ENCODE data around the gene LIMCH1. TPM values are rescaled to one million over a fixed set of nuclear protein-coding genes. Genes with fewer than 3 reads are reported as not detected.
"Not testable (repeated sequence)": the region's sequence is repeated elsewhere in the genome, so short reads cannot be mapped to it uniquely, and the experiment has no call there.

LIMCH1 gene
- total RNA-seq, 1 donor from 2014 or later: not detected

- no peaks in the 10 kb centered on the region for H3K36me3 Mint-ChIP-seq (ENCODE audit: low read depth)
These were observed 94.6 kb downstream of the LIMCH1 start for GRCh38 chr4:41632481-41633073.

GRCh38 chr4:41633321-41633720 is 95.4 kb downstream of the LIMCH1 start:
- Mint-ChIP-seq H3K27me3 (ENCODE audit: low read depth) (no peaks in the 10 kb centered on the region), H3K4me1 (ENCODE audit: low read depth) (no peaks in the 10 kb centered on the region), H3K9me3 (no peaks in the 10 kb centered on the region), H3K4me3 (ENCODE audit: low read depth) (no peak overlapping the region), H3K27ac (no peak overlapping the region), H3K36me3 (ENCODE audit: low read depth) (no peaks in the 10 kb centered on the region)
- intact Hi-C loops (cut with micrococcal nuclease): no loop called here
- DNase-seq (ENCODE audit: low spot score): no peak

More at GRCh38 chr4:41632481-41633073, 94.6 kb downstream of the LIMCH1 start:
- no peak for DNase-seq (ENCODE audit: low spot score)
- Mint-ChIP-seq H3K9me3 (no peaks in the 10 kb centered on the region), H3K27ac (no peak overlapping the region), H3K27me3 (ENCODE audit: low read depth) (no peaks in the 10 kb centered on the region), H3K4me3 (ENCODE audit: low read depth) (no peak overlapping the region), H3K4me1 (ENCODE audit: low read depth) (no peaks in the 10 kb centered on the region)
- intact Hi-C loops (cut with micrococcal nuclease): no loop called here

DNA sequence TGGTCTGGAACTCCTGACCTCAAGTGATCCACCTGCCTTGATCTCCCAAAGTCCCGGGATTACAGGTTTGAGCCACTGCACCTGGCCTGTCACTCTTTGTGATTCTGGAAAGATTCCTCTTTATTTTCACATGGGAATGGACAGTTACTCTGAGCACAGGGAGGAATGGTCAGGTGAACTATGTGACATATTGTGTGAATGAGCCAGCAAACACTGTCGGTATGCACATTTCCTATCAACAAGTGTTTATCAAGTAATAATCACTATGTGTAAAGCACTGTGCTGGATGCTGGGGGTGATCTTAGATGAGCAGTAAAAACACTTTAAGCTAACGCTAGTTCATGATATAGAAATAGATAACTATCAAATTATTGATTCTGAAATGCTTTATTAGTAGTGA is 97.5 kb downstream of the LIMCH1 start:
- H3K27me3 Mint-ChIP-seq (ENCODE audit: low read depth): no peaks in the 10 kb centered on the region
- no peaks in the 10 kb centered on the region for H3K36me3 Mint-ChIP-seq (ENCODE audit: low read depth)
- no peak for DNase-seq (ENCODE audit: low spot score)
- H3K27ac Mint-ChIP-seq: no peak overlapping the region
- no peak overlapping the region for H3K4me3 Mint-ChIP-seq (ENCODE audit: low read depth)
- H3K4me1 Mint-ChIP-seq (ENCODE audit: low read depth): no peaks in the 10 kb centered on the region
- no peaks in the 10 kb centered on the region for H3K9me3 Mint-ChIP-seq
- intact Hi-C loops (cut with micrococcal nuclease): no loop called here

GRCh38 chr4:41638203-41638602 is 100.2 kb downstream of the LIMCH1 start:
- Mint-ChIP-seq H3K36me3 (ENCODE audit: low read depth) (no peaks in the 10 kb centered on the region), H3K4me3 (ENCODE audit: low read depth) (no peak overlapping the region), H3K9me3 (no peaks in the 10 kb centered on the region), H3K4me1 (ENCODE audit: low read depth) (no peaks in the 10 kb centered on the region), H3K27me3 (ENCODE audit: low read depth) (peaks cover 5% of the 10 kb centered on the region), H3K27ac (no peak overlapping the region)
- intact Hi-C loops (cut with micrococcal nuclease): no loop called here
- DNase-seq (ENCODE audit: low spot score): no peak

DNA sequence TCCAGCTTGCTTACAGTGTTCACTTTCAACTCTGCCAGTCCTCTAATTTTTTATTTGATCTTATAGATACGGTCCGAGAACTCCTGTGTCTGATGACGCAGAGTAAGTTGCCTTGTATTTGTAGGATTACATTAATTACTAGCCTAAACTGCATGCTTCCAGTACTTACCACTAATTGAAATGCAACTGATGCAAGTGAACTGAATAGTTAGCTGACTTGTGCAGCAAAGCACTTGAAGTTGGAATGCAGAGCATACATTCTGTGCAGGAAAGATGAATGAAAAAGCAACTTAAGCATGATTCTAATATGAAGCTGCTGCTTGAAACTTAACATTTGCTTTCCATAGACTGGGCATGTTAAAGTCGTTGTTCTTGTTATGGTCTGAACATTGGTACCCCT is 100.9 kb downstream of the LIMCH1 start:
- H3K36me3 Mint-ChIP-seq (ENCODE audit: low read depth): no peaks in the 10 kb centered on the region
- no peaks in the 10 kb centered on the region for H3K4me1 Mint-ChIP-seq (ENCODE audit: low read depth)
- no peaks in the 10 kb centered on the region for H3K9me3 Mint-ChIP-seq
- no peak for DNase-seq (ENCODE audit: low spot score)
- no peak overlapping the region for H3K27ac Mint-ChIP-seq
- peaks cover 6% of the 10 kb centered on the region for H3K27me3 Mint-ChIP-seq (ENCODE audit: low read depth)
- intact Hi-C loops (cut with micrococcal nuclease): no loop called here
- H3K4me3 Mint-ChIP-seq (ENCODE audit: low read depth): no peak overlapping the region

GRCh38 chr4:41639291-41639690 is 101.3 kb downstream of the LIMCH1 start:
- DNase-seq (ENCODE audit: low spot score): no peak
- no peaks in the 10 kb centered on the region for H3K4me1 Mint-ChIP-seq (ENCODE audit: low read depth)
- no peak overlapping the region for H3K4me3 Mint-ChIP-seq (ENCODE audit: low read depth)
- no peak overlapping the region for H3K27ac Mint-ChIP-seq
- peaks cover 8% of the 10 kb centered on the region for H3K27me3 Mint-ChIP-seq (ENCODE audit: low read depth)
- intact Hi-C loops (cut with micrococcal nuclease): no loop called here
- H3K9me3 Mint-ChIP-seq: no peaks in the 10 kb centered on the region
- no peaks in the 10 kb centered on the region for H3K36me3 Mint-ChIP-seq (ENCODE audit: low read depth)

GRCh38 chr4:41640906-41641305 is 102.9 kb downstream of the LIMCH1 start:
- Mint-ChIP-seq H3K4me3 (ENCODE audit: low read depth) (no peak overlapping the region), H3K27ac (no peak overlapping the region), H3K9me3 (no peaks in the 10 kb centered on the region), H3K4me1 (ENCODE audit: low read depth) (no peaks in the 10 kb centered on the region), H3K36me3 (ENCODE audit: low read depth) (no peaks in the 10 kb centered on the region), H3K27me3 (ENCODE audit: low read depth) (peaks cover 20% of the 10 kb centered on the region)
- DNase-seq (ENCODE audit: low spot score): no peak
- intact Hi-C loops (cut with micrococcal nuclease): no loop called here

- intact Hi-C loops (cut with micrococcal nuclease); DNase-seq (ENCODE audit: low spot score); H3K36me3 Mint-ChIP-seq (ENCODE audit: low read depth); H3K9me3 Mint-ChIP-seq; H3K4me3 Mint-ChIP-seq (ENCODE audit: low read depth); H3K4me1 Mint-ChIP-seq (ENCODE audit: low read depth); H3K27ac Mint-ChIP-seq: not testable (repeated sequence)
- peaks cover 24% of the 10 kb centered on the region for H3K27me3 Mint-ChIP-seq (ENCODE audit: low read depth)
These were observed 104.8 kb downstream of the LIMCH1 start for GRCh38 chr4:41642746-41643145.

GRCh38 chr4:41643331-41643730 is 105.4 kb downstream of the LIMCH1 start:
- Mint-ChIP-seq H3K4me3 (ENCODE audit: low read depth) (no peak overlapping the region), H3K4me1 (ENCODE audit: low read depth) (no peaks in the 10 kb centered on the region), H3K36me3 (ENCODE audit: low read depth) (no peaks in the 10 kb centered on the region), H3K9me3 (no peaks in the 10 kb centered on the region), H3K27me3 (ENCODE audit: low read depth) (peaks cover 24% of the 10 kb centered on the region), H3K27ac (no peak overlapping the region)
- intact Hi-C loops (cut with micrococcal nuclease): no loop called here
- no peak for DNase-seq (ENCODE audit: low spot score)

DNA sequence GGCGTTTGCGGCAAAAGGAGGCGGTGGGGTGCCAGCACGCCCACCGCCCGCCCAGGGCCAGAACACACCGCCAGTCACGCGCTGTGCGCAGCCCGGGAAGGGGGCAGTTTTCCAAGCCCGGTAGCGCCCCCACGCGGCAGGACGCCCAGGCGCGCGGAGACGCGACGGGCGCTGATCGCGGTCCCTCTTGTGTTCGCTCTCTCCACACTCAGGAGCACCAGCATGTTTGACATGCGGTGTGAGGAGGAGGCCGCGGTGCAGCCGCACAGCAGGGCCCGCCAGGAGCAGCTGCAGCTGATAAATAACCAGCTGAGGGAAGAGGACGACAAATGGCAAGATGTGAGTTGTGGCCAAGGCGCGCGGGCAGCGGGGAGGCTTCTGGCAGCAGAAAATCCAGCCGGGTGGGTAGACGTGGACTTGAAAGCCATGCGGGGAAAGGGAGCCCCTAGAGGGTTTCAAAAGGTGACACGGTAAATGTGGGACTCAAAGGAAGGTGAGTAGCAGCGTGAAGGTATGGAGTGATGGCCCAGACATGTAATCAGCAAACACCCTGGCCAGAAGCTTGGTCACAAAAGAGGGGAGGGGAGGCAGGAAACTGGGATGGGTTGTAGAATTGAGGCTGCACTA is 106.4 kb downstream of the LIMCH1 start:
- Mint-ChIP-seq H3K36me3 (ENCODE audit: low read depth) (no peaks in the 10 kb centered on the region), H3K4me1 (ENCODE audit: low read depth) (no peaks in the 10 kb centered on the region), H3K9me3 (no peaks in the 10 kb centered on the region), H3K27me3 (ENCODE audit: low read depth) (peaks cover 24% of the 10 kb centered on the region), H3K4me3 (ENCODE audit: low read depth) (no peak overlapping the region), H3K27ac (no peak overlapping the region)
- intact Hi-C loops (cut with micrococcal nuclease): loop anchor here (1.0 kb wide), 1 partner anchor 363 kb away; no protein-coding TSS in a partner anchor
- DNase-seq (ENCODE audit: low spot score): no peak

- intact Hi-C loops (cut with micrococcal nuclease): loop anchor here (1.0 kb wide), 1 partner anchor 364 kb away; no protein-coding TSS in a partner anchor
- Mint-ChIP-seq H3K36me3 (ENCODE audit: low read depth) (no peaks in the 10 kb centered on the region), H3K27me3 (ENCODE audit: low read depth) (peaks cover 24% of the 10 kb centered on the region), H3K9me3 (no peaks in the 10 kb centered on the region), H3K4me3 (ENCODE audit: low read depth) (no peak overlapping the region), H3K4me1 (ENCODE audit: low read depth) (no peaks in the 10 kb centered on the region), H3K27ac (no peak overlapping the region)
- DNase-seq (ENCODE audit: low spot score): no peak
These were observed 106.9 kb downstream of the LIMCH1 start for GRCh38 chr4:41644915-41645295.

DNA sequence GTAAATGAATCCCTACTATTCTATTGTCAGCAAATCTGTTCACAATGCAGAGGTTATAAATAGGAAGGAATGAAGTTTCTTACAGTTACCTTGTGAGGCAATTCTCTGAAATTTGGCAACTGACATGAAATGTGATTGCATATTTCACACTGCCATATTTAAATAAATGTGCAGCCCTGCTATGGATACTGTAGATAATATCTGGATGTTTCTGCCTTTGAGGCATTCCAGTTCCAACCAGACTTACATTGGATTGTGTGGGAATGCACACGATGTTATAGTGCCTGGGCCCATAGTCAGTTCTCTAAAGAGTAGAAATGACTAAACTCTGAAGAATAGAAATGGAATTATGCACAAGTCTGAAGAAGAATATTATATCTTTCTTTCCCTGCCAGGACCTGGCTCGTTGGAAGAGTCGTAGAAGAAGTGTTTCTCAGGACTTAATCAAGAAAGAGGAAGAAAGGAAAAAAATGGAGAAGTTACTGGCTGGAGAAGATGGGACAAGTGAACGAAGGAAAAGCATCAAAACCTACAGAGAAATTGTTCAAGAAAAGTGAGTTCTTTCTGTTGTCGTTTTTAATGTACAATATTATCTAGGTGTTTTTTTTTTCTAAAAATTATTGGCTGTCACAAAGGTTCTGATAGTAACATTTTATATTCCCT is 107.9 kb downstream of the LIMCH1 start:
- H3K9me3 Mint-ChIP-seq: no peaks in the 10 kb centered on the region
- no peaks in the 10 kb centered on the region for H3K4me1 Mint-ChIP-seq (ENCODE audit: low read depth)
- H3K36me3 Mint-ChIP-seq (ENCODE audit: low read depth): no peaks in the 10 kb centered on the region
- no peak overlapping the region for H3K4me3 Mint-ChIP-seq (ENCODE audit: low read depth)
- H3K27me3 Mint-ChIP-seq (ENCODE audit: low read depth): peaks cover 24% of the 10 kb centered on the region
- intact Hi-C loops (cut with micrococcal nuclease): no loop called here
- DNase-seq (ENCODE audit: low spot score): no peak
- H3K27ac Mint-ChIP-seq: no peak overlapping the region

GRCh38 chr4:41646862-41647261 is 108.9 kb downstream of the LIMCH1 start:
- no peak for DNase-seq (ENCODE audit: low spot score)
- Mint-ChIP-seq H3K4me3 (ENCODE audit: low read depth) (no peak overlapping the region), H3K4me1 (ENCODE audit: low read depth) (no peaks in the 10 kb centered on the region), H3K36me3 (ENCODE audit: low read depth) (no peaks in the 10 kb centered on the region), H3K9me3 (no peaks in the 10 kb centered on the region), H3K27ac (no peak overlapping the region), H3K27me3 (ENCODE audit: low read depth) (peaks cover 24% of the 10 kb centered on the region)
- intact Hi-C loops (cut with micrococcal nuclease): no loop called here
